ENCODE results near the gene SETX.

DNA sequence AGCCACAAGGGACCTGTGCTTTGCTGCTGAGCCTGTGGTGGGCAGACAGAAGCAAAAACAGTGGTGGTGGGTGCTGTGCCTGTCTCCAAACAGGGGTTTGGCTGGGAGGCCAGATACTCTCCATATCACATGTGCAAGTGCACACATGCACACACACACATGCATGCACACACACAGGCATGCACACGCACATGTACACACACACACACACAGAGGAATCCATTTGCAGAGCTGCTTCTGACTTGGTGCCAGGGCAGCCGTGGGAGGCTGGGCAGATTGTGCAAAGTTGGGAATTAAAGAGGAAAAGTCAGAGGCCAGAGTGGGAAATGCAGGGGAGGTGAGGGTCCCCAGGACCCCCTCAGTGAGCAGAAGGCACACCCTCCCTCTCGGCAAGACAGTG is 121.6 kb downstream of the SETX start:
- TF ChIP-seq SREBF2 (IDR thresholded peaks at IDR 0.05; ENCODE audit: low read length) (no peak), EP300 (IDR thresholded peaks at IDR 0.05; ENCODE audit: borderline replicate concordance in 1 of 2, control insufficient read depth in 1 of 2, low read depth in 2 of 2, low read length in 2 of 2) (no peak), CTCF (IDR thresholded peaks at IDR 0.05 in 2 of 3, conservative IDR thresholded peaks at IDR 0.05 in 1 of 3; ENCODE audit: control insufficient read depth in 2 of 3, extremely low read depth in 1 of 3, insufficient read depth in 1 of 3, low read depth in 3 of 3, low read length in 3 of 3) (no peak), ZBTB40 (IDR thresholded peaks at IDR 0.05; ENCODE audit: borderline replicate concordance) (no peak), NFIC (IDR thresholded peaks at IDR 0.05; ENCODE audit: low read depth, low read length) (no peak), POLR2A (IDR thresholded peaks at IDR 0.05; ENCODE audit: low read depth, low read length) (no peak)

All from GM12878 (cell line).